ENCODE data around the gene ARHGEF19. TPM values are rescaled to one million over a fixed set of nuclear protein-coding genes. Genes with fewer than 3 reads are reported as not detected.
"Not testable (repeated sequence)": the region's sequence is repeated elsewhere in the genome, so short reads cannot be mapped to it uniquely, and the experiment has no call there.

ARHGEF19 gene
- total RNA-seq, 1 experiment from 2014 or later = 13.8 TPM

DNA sequence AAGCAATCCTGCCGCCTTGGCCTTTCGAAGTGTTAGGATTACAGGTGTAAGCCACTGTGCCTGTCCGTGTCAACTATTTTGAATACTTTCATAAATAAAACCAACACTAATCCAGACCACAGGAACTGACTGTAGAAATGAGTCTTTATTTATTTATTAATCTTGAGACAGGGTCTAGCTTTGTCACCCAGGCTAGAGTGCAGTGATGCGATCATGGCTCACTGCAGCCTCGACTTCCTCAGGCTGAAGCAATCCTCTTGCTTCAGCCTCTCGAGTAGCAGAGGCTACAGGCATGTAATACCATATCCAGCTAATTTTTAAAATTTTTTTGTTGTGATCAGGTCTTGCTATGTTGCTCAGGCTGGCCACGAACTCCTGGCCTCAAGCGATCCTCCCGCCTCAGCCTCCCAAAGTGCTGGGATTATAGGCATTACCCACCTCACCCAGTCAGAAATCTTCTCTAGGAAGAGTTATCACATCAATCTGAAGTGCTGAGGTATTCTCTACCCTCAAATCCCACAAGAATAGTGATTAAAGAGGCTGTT, 46.2 kb upstream of the ARHGEF19 start:
- Histone ChIP-seq H3K27me3 (ENCODE audit: low read length) (no peaks in the 10 kb centered on the region), H3K9me2 (replicated peaks; ENCODE audit: low read length) (no peaks in the 10 kb centered on the region), H3K9ac (ENCODE audit: low read length) (no peak overlapping the region), H3K9me3 (ENCODE audit: low read length) (no peaks in the 10 kb centered on the region), H3F3A (ENCODE audit: low read length, unreplicated experiment) (peaks cover 8% of the 10 kb centered on the region), H3K79me2 (ENCODE audit: low read length) (no peaks in the 10 kb centered on the region), H3K4me2 (ENCODE audit: low read length) (no peak overlapping the region), H3K4me3 (ENCODE audit: low read length) (no peak overlapping the region), H3K4me1 (ENCODE audit: insufficient read depth, low read length) (peaks cover 34% of the 10 kb centered on the region), H3K27ac (ENCODE audit: low read length) (no peak overlapping the region), H4K20me1 (ENCODE audit: low read length) (no peaks in the 10 kb centered on the region), H2AFZ (ENCODE audit: low read length) (no peak overlapping the region), H3K36me3 (ENCODE audit: low read depth, low read length) (peaks cover 4% of the 10 kb centered on the region; the same call in 1 of the 2 replicates)
- DNase-seq (no peak), ATAC-seq (no peak)
- ChIA-PET CTCF (no interaction called here), POLR2A (ENCODE audit: unreplicated experiment) (no interaction called here)
- intact Hi-C loops (cut with micrococcal nuclease) = no loop called here
- BruUV-seq (replicated peaks) = no TSS peak
- TF ChIP-seq, protein P1, sequence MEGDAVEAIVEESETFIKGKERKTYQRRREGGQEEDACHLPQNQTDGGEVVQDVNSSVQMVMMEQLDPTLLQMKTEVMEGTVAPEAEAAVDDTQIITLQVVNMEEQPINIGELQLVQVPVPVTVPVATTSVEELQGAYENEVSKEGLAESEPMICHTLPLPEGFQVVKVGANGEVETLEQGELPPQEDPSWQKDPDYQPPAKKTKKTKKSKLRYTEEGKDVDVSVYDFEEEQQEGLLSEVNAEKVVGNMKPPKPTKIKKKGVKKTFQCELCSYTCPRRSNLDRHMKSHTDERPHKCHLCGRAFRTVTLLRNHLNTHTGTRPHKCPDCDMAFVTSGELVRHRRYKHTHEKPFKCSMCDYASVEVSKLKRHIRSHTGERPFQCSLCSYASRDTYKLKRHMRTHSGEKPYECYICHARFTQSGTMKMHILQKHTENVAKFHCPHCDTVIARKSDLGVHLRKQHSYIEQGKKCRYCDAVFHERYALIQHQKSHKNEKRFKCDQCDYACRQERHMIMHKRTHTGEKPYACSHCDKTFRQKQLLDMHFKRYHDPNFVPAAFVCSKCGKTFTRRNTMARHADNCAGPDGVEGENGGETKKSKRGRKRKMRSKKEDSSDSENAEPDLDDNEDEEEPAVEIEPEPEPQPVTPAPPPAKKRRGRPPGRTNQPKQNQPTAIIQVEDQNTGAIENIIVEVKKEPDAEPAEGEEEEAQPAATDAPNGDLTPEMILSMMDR (conservative IDR thresholded peaks at IDR 0.05; ENCODE audit: low read depth, low read length) = no peak
- TF ChIP-seq EZH2phosphoT487 (IDR thresholded peaks at IDR 0.05; ENCODE audit: borderline replicate concordance, low read length) (no peak), EZH2 (IDR thresholded peaks at IDR 0.05; ENCODE audit: low read length, unreplicated experiment) (no peak)

DNA sequence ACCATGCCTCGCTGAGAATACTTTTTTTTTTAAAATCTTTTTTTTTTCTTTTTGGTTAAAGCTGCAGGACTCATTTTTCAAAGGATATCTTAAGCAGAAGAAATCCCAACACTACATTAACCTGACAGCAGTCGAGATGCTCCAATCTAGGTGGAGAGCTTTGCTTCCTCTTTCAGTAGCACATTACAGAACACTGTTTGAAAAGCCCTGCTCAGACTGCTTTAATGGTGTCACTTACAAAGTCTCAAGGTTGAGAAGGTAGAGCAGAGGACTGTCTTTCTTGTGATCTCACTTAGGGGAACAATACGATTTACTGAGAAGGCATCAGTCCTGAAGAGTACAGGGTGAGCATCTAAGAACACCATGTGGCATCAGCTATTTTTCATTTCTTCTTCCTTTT, 45.5 kb upstream of the ARHGEF19 start:
- H3K4me3 ChIP-seq (ENCODE audit: low read length) = no peak overlapping the region
- H4K20me1 ChIP-seq (ENCODE audit: low read length) = no peaks in the 10 kb centered on the region
- peaks cover 41% of the 10 kb centered on the region for H3K4me1 ChIP-seq (ENCODE audit: insufficient read depth, low read length)
- peaks cover 10% of the 10 kb centered on the region for H3F3A ChIP-seq (ENCODE audit: low read length, unreplicated experiment)
- H3K36me3 ChIP-seq (ENCODE audit: low read depth, low read length) = peaks cover 4% of the 10 kb centered on the region; the same call in 1 of the 2 replicates
- H2AFZ ChIP-seq (ENCODE audit: low read length) = no peak overlapping the region
- intact Hi-C loops (cut with micrococcal nuclease) = no loop called here
- no peak overlapping the region for H3K4me2 ChIP-seq (ENCODE audit: low read length)
- H3K79me2 ChIP-seq (ENCODE audit: low read length) = no peaks in the 10 kb centered on the region
- ATAC-seq (no peak), DNase-seq (no peak)
- H3K9me2 ChIP-seq (replicated peaks; ENCODE audit: low read length) = no peaks in the 10 kb centered on the region
- no peak overlapping the region for H3K9ac ChIP-seq (ENCODE audit: low read length)
- no peak overlapping the region for H3K27ac ChIP-seq (ENCODE audit: low read length)
- TF ChIP-seq, protein P1 (conservative IDR thresholded peaks at IDR 0.05; ENCODE audit: low read depth, low read length) = no peak
- TF ChIP-seq EZH2phosphoT487 (IDR thresholded peaks at IDR 0.05; ENCODE audit: borderline replicate concordance, low read length) (no peak), EZH2 (IDR thresholded peaks at IDR 0.05; ENCODE audit: low read length, unreplicated experiment) (no peak)
- ChIA-PET POLR2A (ENCODE audit: unreplicated experiment) (no interaction called here), CTCF (no interaction called here)
- no TSS peak for BruUV-seq (replicated peaks)
- no peaks in the 10 kb centered on the region for H3K9me3 ChIP-seq (ENCODE audit: low read length)
- H3K27me3 ChIP-seq (ENCODE audit: low read length) = no peaks in the 10 kb centered on the region

DNA sequence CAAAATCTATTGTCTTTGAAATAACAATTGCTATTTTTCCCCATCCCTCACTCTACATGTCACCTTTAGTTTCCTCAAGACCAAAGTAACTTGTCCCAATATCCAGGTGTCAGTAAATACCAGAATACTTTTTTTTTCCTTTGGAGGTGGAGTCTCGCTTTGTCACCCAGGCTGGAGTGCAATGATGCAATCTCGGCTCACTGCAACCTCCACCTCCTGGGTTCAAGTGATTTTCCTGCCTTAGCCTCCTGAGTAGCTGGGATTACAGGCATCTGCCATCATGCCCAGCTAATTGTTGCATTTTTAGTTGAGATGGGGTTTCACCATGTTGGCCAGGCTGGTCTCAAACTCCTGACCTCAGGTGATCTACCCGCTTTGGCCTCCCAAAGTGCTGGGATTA, 45.1 kb upstream of the ARHGEF19 start:
- H3K9me3 ChIP-seq (ENCODE audit: low read length); CTCF ChIA-PET; H3K9ac ChIP-seq (ENCODE audit: low read length); H3K27me3 ChIP-seq (ENCODE audit: low read length); intact Hi-C loops (cut with micrococcal nuclease); H3K36me3 ChIP-seq (ENCODE audit: low read depth, low read length); ATAC-seq; BruUV-seq (replicated peaks); POLR2A ChIA-PET (ENCODE audit: unreplicated experiment); H3K4me3 ChIP-seq (ENCODE audit: low read length); H2AFZ ChIP-seq (ENCODE audit: low read length); H3K4me2 ChIP-seq (ENCODE audit: low read length); H3K9me2 ChIP-seq (replicated peaks; ENCODE audit: low read length); H4K20me1 ChIP-seq (ENCODE audit: low read length); H3K27ac ChIP-seq (ENCODE audit: low read length); DNase-seq; H3K79me2 ChIP-seq (ENCODE audit: low read length): not testable (repeated sequence)
- H3F3A ChIP-seq (ENCODE audit: low read length, unreplicated experiment) = peaks cover 10% of the 10 kb centered on the region
- H3K4me1 ChIP-seq (ENCODE audit: insufficient read depth, low read length) = peaks cover 45% of the 10 kb centered on the region
